Uterus (tissue), 4 donors: ENCODE measurements around the gene PSAT1. TPM values are rescaled to one million over a fixed set of nuclear protein-coding genes. Genes with fewer than 3 reads are reported as not detected.
A peak's percentile ranks its signal among the peaks of the same experiment; 100 is the strongest.
"Not testable (repeated sequence)": the region's sequence is repeated elsewhere in the genome, so short reads cannot be mapped to it uniquely, and the experiment has no call there.

Experiments
- DNase-seq, 2 donors: peaks; one replicate each; pipeline ENCODE4 v3.0.0-alpha.2; 2019 to 2020
- H3K27ac ChIP-seq, 2 donors: fragments of 200-600 bp; sonication (generic); 1 replicate in 1 of 2; 2 replicates in 1 of 2; pipeline ENCODE4 v1.5.1; 2016 to 2018
- H3K27me3 ChIP-seq, 2 donors: fragments of 200-600 bp; sonication (generic); one replicate each; pipeline ENCODE4 v1.5.1; 2018 to 2019; ENCODE audit warnings: control low read depth in 1 of 2
- H3K36me3 ChIP-seq, 2 donors: fragments of 200-600 bp; sonication (generic); one replicate each; pipeline ENCODE4 v1.5.1; 2019; ENCODE audit warnings: control low read depth in 1 of 2
- H3K4me1 ChIP-seq, 2 donors: fragments of 200-600 bp; sonication (generic); one replicate each; pipeline ENCODE4 v1.5.1; 2018 to 2019; ENCODE audit warnings: control low read depth in 1 of 2
- H3K4me3 ChIP-seq, 2 donors: fragments of 200-600 bp; sonication (generic); 1 replicate in 1 of 2; 2 replicates in 1 of 2; pipeline ENCODE4 v1.5.1; 2018 to 2019; ENCODE audit warnings: mild to moderate bottlenecking in 1 of 2
- H3K9me3 ChIP-seq, 2 donors: fragments of 200-600 bp; sonication (generic); one replicate each; pipeline ENCODE4 v1.5.1; 2019; ENCODE audit warnings: control low read depth in 1 of 2
- CTCF ChIP-seq, 4 experiments: fragments of 200-600 bp in 2 of 4; fragments of 450-650 bp in 2 of 4; sonication (generic) in 2 of 4; IDR thresholded peaks; one replicate each; pipeline ENCODE4 v1.5.1; 2016 to 2019; ENCODE audit warnings: antibody characterized with exemption in 4 of 4, mild to moderate bottlenecking in 2 of 4, moderate library complexity in 1 of 4
- POLR2A ChIP-seq, 2 donors: fragments of 450-650 bp; IDR thresholded peaks; one replicate each; pipeline ENCODE4 v1.6.1; 2016; ENCODE audit warnings: antibody characterized with exemption in 2 of 2, mild to moderate bottlenecking in 1 of 2, moderate library complexity in 1 of 2
- intact Hi-C: fragments of 100-400 bp; cut with DNase I; formaldehyde crosslinking; loops from one replicate; pipeline ENCODE4 v1.15.1; 2023; ENCODE audit warnings: low total_unique reads
- total RNA-seq, 4 donors: library from RNA; depleted of rRNA in 3 of 4; stranded (reverse); fragments of >200 nt in 3 of 4; gene quantifications; one replicate each; pipeline versions ENCODE4 v1.1.0 to v1.2.4, GENCODE V29; 2014 to 2023
- donor health status: DM: yes; HTN: yes; CAD: no.

Gene PSAT1
- total RNA-seq, 4 donors from 2014 or later: 0.29 to 33.3 (median 1.6) TPM; not detected in 1

GRCh38 chr9:78273761-78274160, 23.2 kb upstream of the PSAT1 start:
- no peaks in the 10 kb centered on the region for H3K9me3 ChIP-seq
- no peak overlapping the region for H3K4me3 ChIP-seq
- H3K27ac ChIP-seq: no peak overlapping the region
- peaks cover 0 to 4% of the 10 kb centered on the region in 2 donors for H3K36me3 ChIP-seq
- intact Hi-C loops: no loop called here
- no peak for DNase-seq
- no peaks in the 10 kb centered on the region for H3K4me1 ChIP-seq
- no peaks in the 10 kb centered on the region for H3K27me3 ChIP-seq
- TF ChIP-seq POLR2A (IDR thresholded peaks at IDR 0.05): no peak
- no peak for TF ChIP-seq CTCF (IDR thresholded peaks at IDR 0.05)

- intact Hi-C loops: no loop called here
- no peak overlapping the region for H3K27ac ChIP-seq
- H3K27me3 ChIP-seq: no peaks in the 10 kb centered on the region
- TF ChIP-seq CTCF (IDR thresholded peaks at IDR 0.05) (no peak), POLR2A (IDR thresholded peaks at IDR 0.05) (no peak)
- no peaks in the 10 kb centered on the region for H3K9me3 ChIP-seq
- peaks cover 0 to 4% of the 10 kb centered on the region in 2 donors for H3K36me3 ChIP-seq
- no peak for DNase-seq
- H3K4me1 ChIP-seq: no peaks in the 10 kb centered on the region
- no peak overlapping the region for H3K4me3 ChIP-seq
Measured at GRCh38 chr9:78278177-78278777, 18.6 kb upstream of the PSAT1 start.

DNA sequence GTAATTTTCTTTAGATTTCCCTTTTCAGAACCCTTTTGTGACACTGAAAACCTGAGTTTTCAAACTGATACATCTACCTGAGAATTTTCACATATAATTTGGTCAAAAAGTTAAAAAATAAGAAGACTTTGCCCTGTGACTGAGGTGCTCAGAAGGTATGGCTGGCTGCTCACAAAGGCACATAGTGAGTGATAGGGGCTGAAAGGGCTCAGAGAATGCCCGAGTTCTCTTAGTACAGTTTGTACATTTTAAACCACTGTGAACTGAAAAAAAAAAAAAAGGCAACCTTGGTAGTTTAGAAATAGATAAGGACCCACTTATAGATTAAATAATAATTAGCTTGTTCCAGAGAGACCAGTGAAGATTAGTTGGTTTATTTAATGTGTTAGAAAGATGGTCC, 18.1 kb upstream of the PSAT1 start:
- no peaks in the 10 kb centered on the region for H3K4me1 ChIP-seq
- no peaks in the 10 kb centered on the region for H3K9me3 ChIP-seq
- no peak for TF ChIP-seq POLR2A (IDR thresholded peaks at IDR 0.05)
- TF ChIP-seq CTCF (IDR thresholded peaks at IDR 0.05): no peak
- peaks cover 0 to 4% of the 10 kb centered on the region in 2 donors for H3K36me3 ChIP-seq
- no peaks in the 10 kb centered on the region for H3K27me3 ChIP-seq
- no peak overlapping the region for H3K27ac ChIP-seq
- intact Hi-C loops: no loop called here
- H3K4me3 ChIP-seq: no peak overlapping the region
- DNase-seq: no peak

DNA sequence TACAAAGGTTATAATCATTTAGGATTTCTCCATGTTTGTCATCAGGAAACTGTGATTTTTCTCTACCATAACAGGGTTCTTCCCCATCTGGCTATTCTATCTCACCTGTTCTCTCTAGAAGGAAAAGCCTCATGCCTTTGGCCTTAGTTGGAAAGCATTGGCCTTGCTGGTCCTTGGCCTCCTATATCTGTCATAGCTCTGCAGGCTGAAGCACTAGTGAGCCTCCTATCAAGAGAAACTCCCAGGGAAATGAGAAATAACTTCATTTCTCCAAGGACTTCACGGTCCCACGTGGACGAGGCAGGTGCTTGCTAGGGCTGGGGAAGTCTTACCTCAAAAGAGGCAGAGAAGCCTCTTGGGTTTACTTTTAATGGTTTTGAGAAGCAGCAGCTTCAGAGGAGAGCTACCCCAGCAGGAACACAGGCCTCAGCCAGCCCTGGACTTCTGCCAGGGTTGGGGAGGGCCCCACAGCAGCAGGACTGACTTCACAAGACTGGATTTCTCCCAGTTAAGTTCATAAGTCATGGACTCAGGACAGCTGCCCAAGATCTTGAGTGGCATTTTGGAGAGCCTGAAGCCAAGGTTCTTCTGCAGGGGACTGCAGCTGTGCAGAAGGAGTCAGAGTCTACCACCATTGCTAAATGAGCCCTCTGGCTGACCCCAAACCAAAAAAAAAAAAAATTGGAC, 15.8 kb upstream of the PSAT1 start:
- Histone ChIP-seq H3K4me1 (no peaks in the 10 kb centered on the region), H3K9me3 (no peaks in the 10 kb centered on the region), H3K4me3 (no peak overlapping the region), H3K27ac (no peak overlapping the region), H3K27me3 (no peaks in the 10 kb centered on the region), H3K36me3 (no peaks in the 10 kb centered on the region)
- no peak for TF ChIP-seq CTCF (IDR thresholded peaks at IDR 0.05)
- TF ChIP-seq POLR2A (IDR thresholded peaks at IDR 0.05): no peak
- DNase-seq: peak; percentile 33 to 82
- intact Hi-C loops: no loop called here

- DNase-seq, H3K4me1 ChIP-seq, intact Hi-C loops, H3K27ac ChIP-seq, H3K9me3 ChIP-seq, H3K27me3 ChIP-seq, H3K4me3 ChIP-seq, H3K36me3 ChIP-seq: not testable (repeated sequence)
Measured at GRCh38 chr9:78284181-78284580, 12.7 kb upstream of the PSAT1 start.
